ENCODE data around the gene DGCR2.
"Not testable (repeated sequence)": the region's sequence is repeated elsewhere in the genome, so short reads cannot be mapped to it uniquely, and the experiment has no call there.

The DGCR2 gene

DNA sequence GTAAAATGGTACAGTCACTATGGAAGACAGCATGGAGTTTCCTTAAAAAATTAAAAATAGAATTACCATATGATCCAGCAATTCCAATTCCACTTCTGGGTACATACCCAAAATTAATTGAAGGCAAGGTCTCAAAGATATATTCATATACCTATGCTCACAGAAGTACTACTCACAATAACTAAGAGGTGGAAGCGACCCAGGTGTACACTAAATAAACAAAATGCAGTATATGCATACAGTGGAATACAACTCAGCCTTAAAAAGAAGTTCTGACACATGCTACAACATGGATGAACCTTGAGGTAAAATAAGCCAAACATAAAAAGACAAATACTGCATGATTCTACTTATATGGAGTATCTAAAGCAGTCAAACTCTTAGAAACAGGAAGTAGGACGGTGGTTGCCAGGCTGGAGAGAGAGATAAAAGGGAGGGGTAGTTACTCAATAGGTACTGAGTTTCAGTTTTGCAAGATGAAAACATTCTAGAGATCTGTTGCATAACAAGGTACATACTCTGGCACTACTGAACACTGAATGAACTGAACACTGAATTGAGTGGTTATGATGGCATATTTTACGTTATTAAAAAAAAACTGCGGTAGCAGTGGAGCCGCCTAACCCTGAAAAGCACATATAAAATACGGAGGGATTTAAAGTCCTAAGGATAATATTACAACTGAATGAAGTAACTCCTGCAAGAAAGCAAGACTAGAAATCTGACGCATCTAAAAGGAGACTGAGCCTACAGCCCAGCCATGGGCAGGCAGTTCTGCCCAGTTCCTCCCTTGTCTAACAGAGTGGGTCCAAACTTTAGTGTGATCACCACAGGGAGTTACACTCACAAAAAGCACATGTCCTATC lies 12.8 kb downstream of the DGCR2 start:
- DNase-seq (ENCODE audit: low read depth) = peak; percentile 83

- DNase-seq (ENCODE audit: low read depth) = no peak
Observed at GRCh38 chr22:19108807-19109197, 13.4 kb downstream of the DGCR2 start.

DNA sequence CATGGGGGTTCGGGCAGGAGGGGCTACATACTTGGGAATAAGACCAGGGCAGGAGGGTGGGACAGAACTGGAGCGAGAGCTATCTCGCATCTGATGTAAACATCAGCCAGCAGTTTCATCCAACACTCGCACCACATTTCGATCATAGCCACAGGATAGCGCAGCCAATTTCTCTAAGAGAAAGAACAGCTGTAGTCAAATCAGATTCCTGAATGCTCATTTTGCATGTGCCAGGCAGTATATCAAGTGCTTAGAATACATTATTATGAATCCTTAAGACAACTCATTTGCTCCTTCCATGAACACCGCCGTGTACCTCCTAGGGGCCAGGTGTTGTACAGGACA lies 14.5 kb downstream of the DGCR2 start:
- DNase-seq (ENCODE audit: low read depth) = no peak

GRCh38 chr22:19106886-19107729 lies 15.1 kb downstream of the DGCR2 start:
- DNase-seq (ENCODE audit: low read depth) = no peak

GRCh38 chr22:19105867-19106802 lies 16.1 kb downstream of the DGCR2 start:
- DNase-seq (ENCODE audit: low read depth) = no peak

DNA sequence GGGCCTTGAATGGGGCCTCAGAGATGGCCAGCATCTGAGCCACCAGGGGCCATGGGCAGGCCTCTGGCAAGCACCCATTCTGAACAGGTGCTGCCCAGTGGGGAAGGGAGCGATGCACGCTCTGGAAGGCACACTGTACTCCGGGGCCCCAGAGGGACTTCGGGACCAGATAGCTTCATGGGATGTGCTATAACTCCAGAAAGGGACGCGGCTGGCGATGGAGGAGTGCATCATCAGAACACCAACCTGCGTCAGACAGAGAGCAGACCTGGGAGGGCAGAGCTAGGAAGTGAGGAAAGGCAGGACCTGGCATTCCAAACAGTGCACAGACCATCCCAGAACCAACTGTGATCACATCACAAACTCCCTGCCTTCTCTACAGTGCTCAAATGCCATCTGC lies 16.8 kb downstream of the DGCR2 start:
- DNase-seq (ENCODE audit: low read depth) = no peak

DNA sequence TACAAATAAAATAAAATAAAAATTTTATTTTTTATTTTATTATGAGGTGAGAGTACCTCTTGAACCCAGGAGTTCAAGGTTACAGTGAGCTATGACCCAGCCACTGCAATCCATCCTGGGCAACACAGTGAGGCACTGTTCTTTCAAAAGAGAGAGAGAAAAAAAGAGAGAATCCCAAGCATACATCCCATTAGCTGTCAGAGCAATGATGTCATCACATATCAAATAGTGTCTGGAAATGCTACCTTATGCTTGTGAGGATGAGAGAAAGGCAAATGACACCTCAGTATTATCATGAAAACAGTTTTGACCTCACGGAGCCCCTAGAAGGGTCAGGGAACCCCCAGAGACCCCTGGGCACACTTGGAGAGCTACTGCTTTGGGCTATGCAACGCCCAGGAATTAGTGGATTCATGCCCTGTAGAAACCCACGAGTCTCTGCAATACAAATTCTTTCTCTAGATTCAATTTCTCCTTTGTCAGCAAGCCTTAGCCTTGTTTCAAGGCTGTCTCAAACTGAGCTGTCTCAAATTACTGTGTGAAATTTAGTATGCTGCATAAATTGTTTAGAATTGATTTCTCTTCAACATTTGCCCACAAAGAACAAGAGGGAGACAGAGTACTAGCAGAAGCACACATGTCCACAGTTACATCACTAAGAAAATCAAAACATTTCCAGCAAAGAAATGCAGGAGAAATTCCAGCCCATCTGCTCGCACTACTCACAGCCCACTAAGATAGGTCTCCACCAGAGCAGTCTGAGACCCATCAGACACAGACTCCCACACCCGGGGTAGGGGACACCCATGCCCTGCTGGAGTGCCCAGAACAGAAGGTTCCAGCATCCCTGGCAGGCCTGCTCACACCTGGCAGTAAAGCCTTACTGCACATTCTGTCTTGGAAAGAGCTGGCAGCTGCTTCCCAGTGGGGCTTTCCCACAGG lies 18.1 kb downstream of the DGCR2 start:
- DNase-seq (ENCODE audit: low read depth) = peak; percentile 80

DNA sequence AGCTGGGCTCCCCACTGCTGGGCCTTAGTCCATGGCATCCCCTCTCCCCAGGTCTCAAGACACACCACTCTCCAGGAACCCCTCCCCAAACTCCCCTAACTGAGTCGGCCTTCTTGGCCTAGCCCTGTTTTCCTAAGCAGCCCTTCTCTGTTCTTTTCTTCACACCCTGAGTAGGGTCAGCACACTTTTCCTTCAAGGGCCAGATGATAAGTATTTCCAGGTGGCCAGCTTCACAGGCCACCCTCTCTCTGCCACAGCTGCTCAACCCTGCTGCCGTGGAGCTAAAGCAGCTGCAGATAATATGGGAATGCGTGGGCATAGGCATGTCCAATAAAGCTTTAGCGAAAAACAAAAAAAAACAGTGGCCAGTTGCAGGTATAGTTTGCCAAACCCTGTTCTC lies 24.1 kb downstream of the DGCR2 start:
- DNase-seq (ENCODE audit: low read depth) = no peak

DNA sequence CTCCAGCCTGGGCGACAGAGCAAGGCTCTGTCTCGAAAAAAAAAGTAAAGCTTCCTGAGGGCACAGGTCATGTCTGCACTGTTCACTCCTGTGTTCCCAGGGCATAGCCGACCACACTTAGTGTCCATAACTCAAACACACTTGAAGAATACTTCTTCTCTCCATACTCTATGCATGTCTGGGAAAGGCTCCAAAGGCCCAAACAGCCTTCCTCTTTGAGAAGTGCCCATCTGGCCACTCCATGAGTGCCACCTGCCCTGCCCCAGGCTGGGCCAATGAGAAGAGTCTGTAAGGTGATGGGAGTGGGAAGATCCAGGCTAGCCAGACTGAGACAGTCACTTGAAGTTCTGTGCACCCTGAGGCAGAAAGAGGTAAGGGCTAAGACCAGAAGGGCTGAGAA lies 24.7 kb downstream of the DGCR2 start:
- DNase-seq (ENCODE audit: low read depth) = no peak

DNA sequence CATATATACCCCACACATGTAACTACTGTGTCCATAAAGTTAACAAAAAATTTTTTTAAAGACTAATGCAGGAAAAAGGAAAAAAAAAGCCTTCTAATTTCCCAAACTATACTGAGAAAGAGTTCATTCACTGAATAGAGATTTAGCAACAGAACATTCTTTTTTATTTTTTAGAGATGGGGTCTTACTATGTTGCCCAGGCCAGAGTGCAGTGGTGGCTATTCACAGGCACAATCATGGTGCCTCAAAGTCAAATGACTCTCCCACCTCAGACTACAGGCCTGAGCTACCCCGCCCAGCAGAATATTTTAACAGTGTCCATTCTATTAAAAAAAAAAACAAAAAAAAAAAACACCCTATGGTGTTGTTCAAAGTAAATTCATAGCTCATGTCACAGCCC lies 25.7 kb downstream of the DGCR2 start:
- DNase-seq (ENCODE audit: low read depth) = no peak

DNA sequence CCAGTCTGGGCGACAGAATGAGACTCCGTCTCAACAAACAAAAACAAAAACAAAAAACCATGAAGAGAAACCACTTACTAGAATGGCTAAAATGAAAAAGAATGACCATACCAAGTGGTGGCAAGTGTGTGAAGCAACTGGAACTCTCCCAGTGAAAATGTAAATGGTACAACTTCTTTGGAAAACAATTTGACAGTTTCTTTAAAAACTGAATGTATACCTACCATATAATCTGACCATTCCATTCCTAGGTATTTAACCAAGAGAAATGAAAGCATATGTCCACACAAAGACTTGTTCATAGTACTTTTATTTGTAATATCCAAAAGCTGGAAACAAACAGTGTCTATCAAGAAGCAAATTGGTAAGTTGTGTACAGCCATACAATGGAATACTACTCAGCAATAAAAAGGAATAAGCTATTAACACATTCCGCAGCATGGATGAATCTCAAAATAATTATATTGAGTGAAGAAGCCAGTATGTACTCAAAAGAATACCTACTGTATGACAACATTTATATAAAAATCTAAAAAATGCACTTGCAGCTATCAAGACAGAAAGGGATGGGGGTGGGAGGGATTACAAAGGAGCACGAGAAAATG lies 27.7 kb downstream of the DGCR2 start:
- no peak for DNase-seq (ENCODE audit: low read depth)

GRCh38 chr22:19092725-19093124 lies 29.5 kb downstream of the DGCR2 start:
- no peak for DNase-seq (ENCODE audit: low read depth)

- DNase-seq (ENCODE audit: low read depth) = no peak
Observed at GRCh38 chr22:19090586-19091127, 31.6 kb downstream of the DGCR2 start.

DNA sequence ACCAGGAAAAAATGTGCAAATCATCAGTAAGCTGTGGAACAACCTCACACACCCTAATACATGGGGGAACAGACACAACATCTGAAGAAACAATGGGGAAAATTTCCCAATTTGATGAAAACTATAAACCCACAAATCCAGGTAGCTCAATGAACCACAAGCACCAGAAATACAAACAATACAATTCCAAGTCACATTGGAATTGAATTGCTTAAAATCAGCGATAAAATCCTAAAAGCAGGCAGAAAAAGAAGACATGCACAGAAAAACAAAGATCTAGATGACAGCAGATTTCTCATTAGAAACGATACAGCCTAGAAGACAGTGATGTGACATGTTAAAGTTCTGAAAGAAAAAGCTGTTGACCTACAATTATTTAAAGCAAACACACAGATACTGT lies 32.0 kb downstream of the DGCR2 start:
- DNase-seq (ENCODE audit: low read depth) = no peak

GRCh38 chr22:19088866-19089595 lies 33.2 kb downstream of the DGCR2 start:
- no peak for DNase-seq (ENCODE audit: low read depth)

DNA sequence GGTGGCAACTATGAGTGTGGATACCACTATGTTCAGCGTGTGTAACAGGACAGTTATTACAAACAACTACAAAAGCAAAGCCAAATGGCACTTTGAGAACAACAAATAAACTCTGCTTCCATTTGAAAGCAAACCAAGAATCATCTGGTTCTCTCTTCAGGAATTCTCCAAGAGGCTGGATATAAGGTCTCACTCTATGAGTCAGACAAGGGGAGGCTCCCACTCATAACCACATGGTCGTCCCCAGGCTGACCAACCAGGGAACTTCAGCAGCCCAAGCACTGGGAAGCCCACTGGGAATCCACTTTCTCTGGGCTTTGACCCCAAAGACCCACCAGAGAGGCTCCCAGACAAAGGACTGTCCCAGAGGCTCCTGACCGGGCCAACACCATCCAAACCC lies 35.3 kb downstream of the DGCR2 start:
- DNase-seq (ENCODE audit: low read depth) = peak; percentile 26

DNA sequence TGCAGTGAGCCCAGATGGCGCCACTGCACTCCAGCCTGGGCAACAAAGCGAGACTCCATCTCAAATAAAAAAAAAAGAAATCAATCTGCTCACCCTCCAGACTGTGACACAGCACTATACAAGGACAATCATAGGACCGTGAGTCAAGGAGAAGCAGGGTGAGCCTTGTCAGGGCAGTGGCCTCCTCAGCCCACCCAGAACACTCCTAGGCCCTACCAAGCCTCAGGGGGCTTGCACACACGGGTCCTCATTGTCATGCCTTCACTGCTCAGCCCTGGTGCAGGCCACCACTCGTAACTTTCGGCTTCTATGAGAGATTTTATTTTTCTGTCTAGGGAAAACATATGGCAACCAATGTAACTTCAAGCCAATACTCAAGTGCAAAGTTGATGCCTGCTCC lies 35.8 kb downstream of the DGCR2 start:
- no peak for DNase-seq (ENCODE audit: low read depth)

- peak; percentile 29 for DNase-seq (ENCODE audit: low read depth)
Observed at GRCh38 chr22:19085233-19085718, 36.9 kb downstream of the DGCR2 start.

GRCh38 chr22:19084586-19084985 lies 37.6 kb downstream of the DGCR2 start:
- not testable (repeated sequence) for DNase-seq (ENCODE audit: low read depth)

Measured in fibroblast of gingiva (primary cell).